GM23338 (cell line): ENCODE results near the gene ANKRD17.

Experiments
- CREB1 ChIP-seq: fragments of 250-450 bp; sonication (Bioruptor Pico); IDR thresholded peaks from 2 replicates; pipeline ENCODE4 v1.5.0; 2020; ENCODE audit warnings: low read depth, mild to moderate bottlenecking, moderate library complexity
- EZH2 ChIP-seq: fragments of 200-600 bp; sonication (generic); IDR thresholded peaks from one replicate; pipeline ENCODE4 v1.8.0; 2017; ENCODE audit warnings: antibody characterized with exemption, mild to moderate bottlenecking, low read depth; ENCODE audit not compliant: unreplicated experiment
- EZH2phosphoT487 ChIP-seq: fragments of 200-600 bp; sonication (generic); IDR thresholded peaks from one replicate; pipeline ENCODE4 v1.8.1; 2018; ENCODE audit warnings: antibody characterized with exemption; ENCODE audit not compliant: unreplicated experiment
- NANOG ChIP-seq: IDR thresholded peaks from 2 replicates; pipeline ENCODE4 v1.6.1; 2016; ENCODE audit warnings: antibody characterized with exemption, borderline replicate concordance
- POLR2AphosphoS5 ChIP-seq: IDR thresholded peaks from 2 replicates; pipeline ENCODE4 v1.6.1; 2016; ENCODE audit warnings: antibody characterized with exemption, low read depth
- ZNF331 ChIP-seq: fragments of 250-450 bp; sonication (Bioruptor Pico); IDR thresholded peaks from 2 replicates; pipeline ENCODE4 v1.5.0; 2020; ENCODE audit warnings: low read depth, mild to moderate bottlenecking, moderate library complexity
- TF ChIP-seq, protein P1 (sequence below), 2 experiments: fragments of 200-600 bp in 1 of 2; sonication (generic) in 1 of 2; conservative IDR thresholded peaks; 2 replicates each; pipeline versions ENCODE4 v1.5.1 to v1.6.1; 2016 to 2017; ENCODE audit warnings: antibody characterized with exemption in 2 of 2, low read depth in 2 of 2, mild to moderate bottlenecking in 2 of 2, moderate library complexity in 1 of 2
- TF ChIP-seq, protein P2 (sequence below): IDR thresholded peaks from one replicate; pipeline ENCODE4 v1.6.1; 2018; ENCODE audit warnings: antibody characterized with exemption; ENCODE audit not compliant: unreplicated experiment

DNA sequence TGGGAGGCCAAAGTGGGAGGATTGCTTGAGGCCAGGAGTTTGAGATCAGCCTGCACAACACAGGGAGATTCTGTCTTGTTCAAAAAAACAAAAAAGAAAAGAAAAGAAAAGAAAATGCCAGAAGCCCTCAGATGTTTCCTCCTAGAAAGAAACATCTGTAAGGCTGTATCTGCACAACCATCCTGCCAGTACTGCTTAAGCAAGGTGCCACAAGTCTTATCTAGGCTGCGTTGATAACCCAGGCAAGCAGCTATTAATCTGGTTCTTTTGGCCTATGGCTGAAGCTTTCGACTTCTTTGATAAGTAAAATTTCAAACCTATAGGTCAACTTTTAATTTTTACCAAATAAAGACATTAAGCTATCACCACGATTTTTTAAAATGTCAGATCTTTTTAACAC lies 192.2 kb downstream of the ANKRD17 start:
- TF ChIP-seq, protein P1, sequence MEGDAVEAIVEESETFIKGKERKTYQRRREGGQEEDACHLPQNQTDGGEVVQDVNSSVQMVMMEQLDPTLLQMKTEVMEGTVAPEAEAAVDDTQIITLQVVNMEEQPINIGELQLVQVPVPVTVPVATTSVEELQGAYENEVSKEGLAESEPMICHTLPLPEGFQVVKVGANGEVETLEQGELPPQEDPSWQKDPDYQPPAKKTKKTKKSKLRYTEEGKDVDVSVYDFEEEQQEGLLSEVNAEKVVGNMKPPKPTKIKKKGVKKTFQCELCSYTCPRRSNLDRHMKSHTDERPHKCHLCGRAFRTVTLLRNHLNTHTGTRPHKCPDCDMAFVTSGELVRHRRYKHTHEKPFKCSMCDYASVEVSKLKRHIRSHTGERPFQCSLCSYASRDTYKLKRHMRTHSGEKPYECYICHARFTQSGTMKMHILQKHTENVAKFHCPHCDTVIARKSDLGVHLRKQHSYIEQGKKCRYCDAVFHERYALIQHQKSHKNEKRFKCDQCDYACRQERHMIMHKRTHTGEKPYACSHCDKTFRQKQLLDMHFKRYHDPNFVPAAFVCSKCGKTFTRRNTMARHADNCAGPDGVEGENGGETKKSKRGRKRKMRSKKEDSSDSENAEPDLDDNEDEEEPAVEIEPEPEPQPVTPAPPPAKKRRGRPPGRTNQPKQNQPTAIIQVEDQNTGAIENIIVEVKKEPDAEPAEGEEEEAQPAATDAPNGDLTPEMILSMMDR (conservative IDR thresholded peaks at IDR 0.05; ENCODE audit: low read depth in 2 of 2) = no peak
- TF ChIP-seq POLR2AphosphoS5 (no peak), CREB1 (CRISPR knock-in tag) (no peak), EZH2 (no peak), EZH2phosphoT487 (no peak), NANOG (no peak), ZNF331 (CRISPR knock-in tag) (no peak)
- TF ChIP-seq, protein P2, sequence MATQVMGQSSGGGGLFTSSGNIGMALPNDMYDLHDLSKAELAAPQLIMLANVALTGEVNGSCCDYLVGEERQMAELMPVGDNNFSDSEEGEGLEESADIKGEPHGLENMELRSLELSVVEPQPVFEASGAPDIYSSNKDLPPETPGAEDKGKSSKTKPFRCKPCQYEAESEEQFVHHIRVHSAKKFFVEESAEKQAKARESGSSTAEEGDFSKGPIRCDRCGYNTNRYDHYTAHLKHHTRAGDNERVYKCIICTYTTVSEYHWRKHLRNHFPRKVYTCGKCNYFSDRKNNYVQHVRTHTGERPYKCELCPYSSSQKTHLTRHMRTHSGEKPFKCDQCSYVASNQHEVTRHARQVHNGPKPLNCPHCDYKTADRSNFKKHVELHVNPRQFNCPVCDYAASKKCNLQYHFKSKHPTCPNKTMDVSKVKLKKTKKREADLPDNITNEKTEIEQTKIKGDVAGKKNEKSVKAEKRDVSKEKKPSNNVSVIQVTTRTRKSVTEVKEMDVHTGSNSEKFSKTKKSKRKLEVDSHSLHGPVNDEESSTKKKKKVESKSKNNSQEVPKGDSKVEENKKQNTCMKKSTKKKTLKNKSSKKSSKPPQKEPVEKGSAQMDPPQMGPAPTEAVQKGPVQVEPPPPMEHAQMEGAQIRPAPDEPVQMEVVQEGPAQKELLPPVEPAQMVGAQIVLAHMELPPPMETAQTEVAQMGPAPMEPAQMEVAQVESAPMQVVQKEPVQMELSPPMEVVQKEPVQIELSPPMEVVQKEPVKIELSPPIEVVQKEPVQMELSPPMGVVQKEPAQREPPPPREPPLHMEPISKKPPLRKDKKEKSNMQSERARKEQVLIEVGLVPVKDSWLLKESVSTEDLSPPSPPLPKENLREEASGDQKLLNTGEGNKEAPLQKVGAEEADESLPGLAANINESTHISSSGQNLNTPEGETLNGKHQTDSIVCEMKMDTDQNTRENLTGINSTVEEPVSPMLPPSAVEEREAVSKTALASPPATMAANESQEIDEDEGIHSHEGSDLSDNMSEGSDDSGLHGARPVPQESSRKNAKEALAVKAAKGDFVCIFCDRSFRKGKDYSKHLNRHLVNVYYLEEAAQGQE = no peak
